HCT116 (cell line): Measurements from ENCODE around the gene IFT20. TPM values are rescaled to one million over a fixed set of nuclear protein-coding genes. Genes with fewer than 3 reads are reported as not detected.

Source experiments
- ATAC-seq: fragments of 200-7000 bp; cut with Tn5 transposase; 2 replicates; pipeline ENCODE4 v1.9.1; 2020; ENCODE audit warnings: mild to moderate bottlenecking, moderate library complexity
- BruUV-seq: library from RNA; stranded (reverse); fragments of 400-500 nt; replicated peaks from 2 replicates; lab custom pipeline; 2021; lab: Mats Ljungman, UMichigan
- CTCF ChIA-PET: fragments of 300-600 bp; sonication (Branson Sonifier 250); formaldehyde crosslinking; loops from one replicate; lab custom pipeline; 2021; ENCODE audit warnings: antibody characterized with exemption; lab: Charles Lee
- POLR2A ChIA-PET: fragments of 300-600, 350-600 bp; sonication (Branson Sonifier 250); formaldehyde crosslinking; loops from one replicate; lab custom pipeline; 2021; ENCODE audit warnings: antibody characterized with exemption; lab: Charles Lee
- RAD21 ChIA-PET, 2 experiments: fragments of 300-600 bp; sonication (Branson Sonifier 250); formaldehyde crosslinking; loops; one replicate each; lab custom pipeline; 2023; ENCODE audit warnings: low total read pairs in 2 of 2; ENCODE audit not compliant: uncharacterized antibody in 2 of 2, unreplicated experiment in 2 of 2, low non-redundant PET in 1 of 2; lab: Charles Lee
- DNase-seq: peaks from one replicate; pipeline ENCODE4 v3.0.0-alpha.2; 2010; ENCODE audit warnings: low read depth, low spot score
- H2AFZ ChIP-seq: fragments of 200-600 bp; shearing (Covaris generic), sonication (generic); 2 replicates; pipeline ENCODE4 v1.6.1; 2017; ENCODE audit warnings: low read depth, mixed run types, mixed read lengths, antibody characterized with exemption, low read length; ENCODE audit not compliant: poor library complexity, severe bottlenecking
- H3K27ac ChIP-seq: 2 replicates; pipeline ENCODE4 v1.5.1; 2012; ENCODE audit warnings: low read depth, low read length
- H3K27me3 ChIP-seq: fragments of 200-600 bp; sonication (generic); 2 replicates; pipeline ENCODE4 v1.6.1; 2016; ENCODE audit warnings: mixed run types, low read length, mixed read lengths; ENCODE audit not compliant: insufficient read depth
- H3K36me3 ChIP-seq, 2 experiments: fragments of 200-500 bp in 1 of 2; fragments of 200-600 bp in 1 of 2; sonication (Bioruptor generic) in 1 of 2; sonication (generic) in 1 of 2; 2 replicates each; pipeline versions ENCODE4 v1.5.1 to v1.6.1; 2014 to 2016; ENCODE audit warnings: low read length in 2 of 2, inconsistent platforms in 1 of 2, mixed read lengths in 1 of 2, mixed run types in 1 of 2; ENCODE audit not compliant: insufficient read depth in 2 of 2, control insufficient read depth in 1 of 2
- H3K4me1 ChIP-seq, 2 experiments: fragments of 200-600 bp in 1 of 2; sonication (generic) in 1 of 2; 2 replicates each; pipeline versions ENCODE4 v1.5.1 to v1.6.1; 2012 to 2017; ENCODE audit warnings: low read length in 2 of 2, inconsistent platforms in 1 of 2, mild to moderate bottlenecking in 1 of 2, mixed read lengths in 1 of 2, mixed run types in 1 of 2, moderate library complexity in 1 of 2; ENCODE audit not compliant: insufficient read depth in 2 of 2, control insufficient read depth in 1 of 2
- H3K4me2 ChIP-seq: fragments of 200-600 bp; sonication (generic); 2 replicates; pipeline ENCODE4 v1.6.1; 2017; ENCODE audit warnings: mixed run types, low read length, mixed read lengths
- H3K4me3 ChIP-seq, 2 experiments: fragments of 200-600 bp in 1 of 2; sonication (generic) in 1 of 2; replicated peaks in 1 of 2; 2 replicates each; pipeline ENCODE4 v1.5.1; 2011 to 2016; ENCODE audit warnings: low read length in 2 of 2, control low read depth in 1 of 2, low read depth in 1 of 2, mild to moderate bottlenecking in 1 of 2, mixed read lengths in 1 of 2, mixed run types in 1 of 2
- H3K79me2 ChIP-seq: fragments of 200-600 bp; sonication (generic); 2 replicates; pipeline ENCODE4 v1.6.1; 2017; ENCODE audit warnings: mild to moderate bottlenecking, mixed run types, low read length, moderate library complexity, mixed read lengths; ENCODE audit not compliant: insufficient read depth
- H3K9ac ChIP-seq: fragments of 200-600 bp; sonication (generic); 2 replicates; pipeline ENCODE4 v1.6.1; 2016; ENCODE audit warnings: low read length, mixed read lengths
- H3K9me2 ChIP-seq: fragments of 200-600 bp; sonication (generic), shearing (Covaris generic); 2 replicates; pipeline ENCODE4 v1.6.1; 2017; ENCODE audit warnings: mixed run types, mild to moderate bottlenecking, moderate library complexity; ENCODE audit not compliant: insufficient read depth
- H3K9me3 ChIP-seq, 2 experiments: fragments of 200-500 bp in 1 of 2; fragments of 200-600 bp in 1 of 2; sonication (Bioruptor generic) in 1 of 2; sonication (generic) in 1 of 2; 2 replicates each; pipeline ENCODE4 v1.6.1; 2014 to 2017; ENCODE audit warnings: low read length in 2 of 2, mixed read lengths in 2 of 2, inconsistent platforms in 1 of 2, low read depth in 1 of 2, mild to moderate bottlenecking in 1 of 2, mixed run types in 1 of 2, moderate library complexity in 1 of 2; ENCODE audit not compliant: control insufficient read depth in 1 of 2, insufficient read depth in 1 of 2
- H4K20me1 ChIP-seq: fragments of 200-600 bp; sonication (generic), shearing (Covaris generic); 2 replicates; pipeline ENCODE4 v1.6.1; 2017; ENCODE audit warnings: mixed run types, mild to moderate bottlenecking, moderate library complexity; ENCODE audit not compliant: insufficient read depth
- CBX3 ChIP-seq: IDR thresholded peaks from 2 replicates; pipeline ENCODE4 v1.6.1; 2012; ENCODE audit warnings: low read depth
- EZH2phosphoT487 ChIP-seq: fragments of 200-600 bp; IDR thresholded peaks from 2 replicates; pipeline ENCODE4 v1.6.1; 2018; ENCODE audit warnings: antibody characterized with exemption, borderline replicate concordance
- POLR2AphosphoS5 ChIP-seq: IDR thresholded peaks from 2 replicates; pipeline ENCODE4 v1.6.1; 2011; ENCODE audit warnings: mild to moderate bottlenecking, low read depth, low read length, moderate library complexity
- SIN3A ChIP-seq: IDR thresholded peaks from 2 replicates; pipeline ENCODE4 v1.6.1; 2012; ENCODE audit warnings: low read depth
- SRF ChIP-seq: IDR thresholded peaks from 2 replicates; pipeline ENCODE4 v1.6.1; 2012; ENCODE audit warnings: low read depth
- ZFX ChIP-seq: fragments of 450-650 bp; IDR thresholded peaks from 2 replicates; pipeline ENCODE4 v1.6.1; 2017
- intact Hi-C: fragments of 100-400 bp; cut with micrococcal nuclease; formaldehyde crosslinking; loops from 2 replicates; pipeline ENCODE4 v1.10.0; 2022
- total RNA-seq: library from RNA; stranded (reverse); gene quantifications from one replicate; pipeline ENCODE4 v1.2.1, GENCODE V29; 2021; ENCODE audit not compliant: unreplicated experiment
- TF ChIP-seq, protein P1 (sequence below): IDR thresholded peaks from 2 replicates; pipeline ENCODE4 v1.6.1; 2011; ENCODE audit warnings: mild to moderate bottlenecking, low read length, moderate library complexity; ENCODE audit not compliant: insufficient replicate concordance; ENCODE audit errors: extremely low read depth
- TF ChIP-seq, protein P2 (sequence below), 3 experiments: fragments of 200-600 bp in 1 of 3; sonication (generic) in 1 of 3; IDR thresholded peaks in 2 of 3; conservative IDR thresholded peaks in 1 of 3; 2 replicates each; pipeline ENCODE4 v1.5.1; 2012 to 2017; ENCODE audit warnings: low read depth in 2 of 3, low read length in 2 of 3, antibody characterized with exemption in 1 of 3, borderline replicate concordance in 1 of 3, control low read depth in 1 of 3, mild to moderate bottlenecking in 1 of 3, mixed read lengths in 1 of 3, mixed run types in 1 of 3, moderate library complexity in 1 of 3; ENCODE audit not compliant: insufficient read depth in 1 of 3

IFT20 gene
- total RNA-seq, 1 experiment from 2014 or later, result 21.7 TPM

DNA sequence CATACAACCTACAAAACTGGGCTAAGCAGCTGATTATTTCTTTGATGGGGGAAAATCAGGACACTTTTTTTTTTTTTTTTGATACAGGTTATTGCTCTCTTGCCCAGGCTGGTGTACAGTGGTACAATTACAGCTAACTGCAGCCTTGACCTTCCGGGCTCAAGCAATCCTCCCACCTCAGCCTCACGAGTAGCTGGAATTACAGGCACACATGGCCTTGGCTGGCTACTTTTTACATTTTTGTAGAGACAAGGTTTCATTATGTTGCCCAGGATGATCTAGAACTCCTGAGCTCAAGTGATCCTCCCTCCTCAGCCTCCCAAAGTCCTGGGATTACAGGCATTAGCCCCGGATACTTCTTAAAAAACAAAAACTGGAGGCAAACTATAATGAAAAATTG is 36.8 kb downstream of the IFT20 start:
- Histone ChIP-seq H3K27me3 (no peaks in the 10 kb centered on the region), H3K9me2 (no peaks in the 10 kb centered on the region), H3K4me1 (no peaks in the 10 kb centered on the region), H3K9ac (no peak overlapping the region), H4K20me1 (no peaks in the 10 kb centered on the region), H3K4me3 (no peak overlapping the region), H3K27ac (no peak overlapping the region), H3K36me3 (no peaks in the 10 kb centered on the region), H2AFZ (no peak overlapping the region), H3K9me3 (no peaks in the 10 kb centered on the region), H3K79me2 (no peaks in the 10 kb centered on the region), H3K4me2 (no peak overlapping the region)
- CTCF ChIA-PET, result no interaction called here
- RAD21 ChIA-PET, result no interaction called here
- intact Hi-C loops, result no loop called here
- POLR2A ChIA-PET, result no interaction called here
- BruUV-seq, result no TSS peak
- DNase-seq (no peak), ATAC-seq (no peak)
- TF ChIP-seq, protein P1, sequence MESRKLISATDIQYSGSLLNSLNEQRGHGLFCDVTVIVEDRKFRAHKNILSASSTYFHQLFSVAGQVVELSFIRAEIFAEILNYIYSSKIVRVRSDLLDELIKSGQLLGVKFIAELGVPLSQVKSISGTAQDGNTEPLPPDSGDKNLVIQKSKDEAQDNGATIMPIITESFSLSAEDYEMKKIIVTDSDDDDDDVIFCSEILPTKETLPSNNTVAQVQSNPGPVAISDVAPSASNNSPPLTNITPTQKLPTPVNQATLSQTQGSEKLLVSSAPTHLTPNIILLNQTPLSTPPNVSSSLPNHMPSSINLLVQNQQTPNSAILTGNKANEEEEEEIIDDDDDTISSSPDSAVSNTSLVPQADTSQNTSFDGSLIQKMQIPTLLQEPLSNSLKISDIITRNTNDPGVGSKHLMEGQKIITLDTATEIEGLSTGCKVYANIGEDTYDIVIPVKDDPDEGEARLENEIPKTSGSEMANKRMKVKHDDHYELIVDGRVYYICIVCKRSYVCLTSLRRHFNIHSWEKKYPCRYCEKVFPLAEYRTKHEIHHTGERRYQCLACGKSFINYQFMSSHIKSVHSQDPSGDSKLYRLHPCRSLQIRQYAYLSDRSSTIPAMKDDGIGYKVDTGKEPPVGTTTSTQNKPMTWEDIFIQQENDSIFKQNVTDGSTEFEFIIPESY, result no peak
- TF ChIP-seq SIN3A (no peak), POLR2AphosphoS5 (no peak), CBX3 (no peak), SRF (no peak), EZH2phosphoT487 (no peak), ZFX (no peak)
- TF ChIP-seq, protein P2, sequence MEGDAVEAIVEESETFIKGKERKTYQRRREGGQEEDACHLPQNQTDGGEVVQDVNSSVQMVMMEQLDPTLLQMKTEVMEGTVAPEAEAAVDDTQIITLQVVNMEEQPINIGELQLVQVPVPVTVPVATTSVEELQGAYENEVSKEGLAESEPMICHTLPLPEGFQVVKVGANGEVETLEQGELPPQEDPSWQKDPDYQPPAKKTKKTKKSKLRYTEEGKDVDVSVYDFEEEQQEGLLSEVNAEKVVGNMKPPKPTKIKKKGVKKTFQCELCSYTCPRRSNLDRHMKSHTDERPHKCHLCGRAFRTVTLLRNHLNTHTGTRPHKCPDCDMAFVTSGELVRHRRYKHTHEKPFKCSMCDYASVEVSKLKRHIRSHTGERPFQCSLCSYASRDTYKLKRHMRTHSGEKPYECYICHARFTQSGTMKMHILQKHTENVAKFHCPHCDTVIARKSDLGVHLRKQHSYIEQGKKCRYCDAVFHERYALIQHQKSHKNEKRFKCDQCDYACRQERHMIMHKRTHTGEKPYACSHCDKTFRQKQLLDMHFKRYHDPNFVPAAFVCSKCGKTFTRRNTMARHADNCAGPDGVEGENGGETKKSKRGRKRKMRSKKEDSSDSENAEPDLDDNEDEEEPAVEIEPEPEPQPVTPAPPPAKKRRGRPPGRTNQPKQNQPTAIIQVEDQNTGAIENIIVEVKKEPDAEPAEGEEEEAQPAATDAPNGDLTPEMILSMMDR (IDR thresholded peaks at IDR 0.05 in 2 of 3, conservative IDR thresholded peaks at IDR 0.05 in 1 of 3; ENCODE audit: borderline replicate concordance in 1 of 3, insufficient read depth in 1 of 3, low read depth in 2 of 3, low read length in 2 of 3), result no peak
